GM12801 (cell line): ENCODE results near the gene ZEB1.

Source experiments
- TF ChIP-seq, protein P1 (sequence below): IDR thresholded peaks from one replicate; pipeline ENCODE4 v1.5.1; 2011; ENCODE audit warnings: control low read depth; ENCODE audit not compliant: insufficient read length; ENCODE audit errors: extremely low read depth

The ZEB1 gene

DNA sequence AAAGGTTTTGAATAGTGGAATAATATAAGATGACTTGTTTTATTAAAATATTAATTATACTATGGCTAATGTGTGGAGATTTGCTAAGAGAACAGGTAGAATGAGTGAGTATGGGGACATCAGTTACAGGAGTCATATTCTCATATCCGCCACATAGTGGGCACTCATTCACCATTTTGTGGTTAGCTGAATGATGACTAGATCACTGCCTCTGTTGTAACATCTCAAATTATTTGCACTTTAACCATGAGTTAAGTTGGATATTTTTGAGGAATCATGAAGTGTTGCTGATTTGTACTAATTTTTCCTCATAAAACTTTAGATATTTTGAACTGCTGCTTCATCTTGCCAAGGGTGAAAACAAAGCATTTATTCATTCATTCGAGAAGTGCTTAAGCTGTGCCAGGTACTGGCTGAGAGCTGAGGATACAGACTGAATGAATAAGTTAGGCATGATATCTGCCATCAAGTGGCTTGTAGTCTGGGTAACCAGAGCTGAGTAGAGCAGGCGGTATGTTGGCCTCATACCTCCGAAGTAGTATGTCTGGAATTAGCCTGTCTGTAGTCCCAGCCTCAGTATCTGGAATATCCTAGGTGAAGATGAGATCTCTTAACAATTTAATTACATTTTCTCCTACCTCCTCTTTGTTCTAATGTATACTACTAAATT is 100.5 kb downstream of the ZEB1 start:
- TF ChIP-seq, protein P1, sequence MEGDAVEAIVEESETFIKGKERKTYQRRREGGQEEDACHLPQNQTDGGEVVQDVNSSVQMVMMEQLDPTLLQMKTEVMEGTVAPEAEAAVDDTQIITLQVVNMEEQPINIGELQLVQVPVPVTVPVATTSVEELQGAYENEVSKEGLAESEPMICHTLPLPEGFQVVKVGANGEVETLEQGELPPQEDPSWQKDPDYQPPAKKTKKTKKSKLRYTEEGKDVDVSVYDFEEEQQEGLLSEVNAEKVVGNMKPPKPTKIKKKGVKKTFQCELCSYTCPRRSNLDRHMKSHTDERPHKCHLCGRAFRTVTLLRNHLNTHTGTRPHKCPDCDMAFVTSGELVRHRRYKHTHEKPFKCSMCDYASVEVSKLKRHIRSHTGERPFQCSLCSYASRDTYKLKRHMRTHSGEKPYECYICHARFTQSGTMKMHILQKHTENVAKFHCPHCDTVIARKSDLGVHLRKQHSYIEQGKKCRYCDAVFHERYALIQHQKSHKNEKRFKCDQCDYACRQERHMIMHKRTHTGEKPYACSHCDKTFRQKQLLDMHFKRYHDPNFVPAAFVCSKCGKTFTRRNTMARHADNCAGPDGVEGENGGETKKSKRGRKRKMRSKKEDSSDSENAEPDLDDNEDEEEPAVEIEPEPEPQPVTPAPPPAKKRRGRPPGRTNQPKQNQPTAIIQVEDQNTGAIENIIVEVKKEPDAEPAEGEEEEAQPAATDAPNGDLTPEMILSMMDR: no peak

- TF ChIP-seq, protein P1: no peak
These were observed 102.3 kb downstream of the ZEB1 start for GRCh38 chr10:31421322-31421721.

- TF ChIP-seq, protein P1: no peak
These were observed 103.6 kb downstream of the ZEB1 start for GRCh38 chr10:31422634-31423033.

DNA sequence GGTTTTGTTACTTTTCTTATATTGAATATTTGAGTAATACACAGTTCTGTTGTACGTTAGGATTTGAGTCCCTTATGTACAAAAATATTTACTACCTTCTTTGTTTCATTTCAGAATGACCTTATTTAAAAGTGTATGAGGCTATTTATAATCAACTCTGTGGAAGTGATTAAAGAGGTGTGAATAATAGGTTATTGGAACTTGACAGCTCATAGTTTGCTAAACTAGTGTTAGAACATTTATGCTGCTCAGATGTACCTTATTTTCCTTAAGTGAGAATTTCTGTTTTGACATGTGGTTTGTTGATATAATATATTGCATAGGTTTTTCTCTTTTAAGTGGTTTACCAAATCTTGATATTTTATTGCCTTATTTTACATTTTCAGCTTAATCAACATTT is 105.5 kb downstream of the ZEB1 start:
- TF ChIP-seq, protein P1: no peak

- TF ChIP-seq, protein P1: no peak
These were observed 107.4 kb downstream of the ZEB1 start for GRCh38 chr10:31426401-31426800.

DNA sequence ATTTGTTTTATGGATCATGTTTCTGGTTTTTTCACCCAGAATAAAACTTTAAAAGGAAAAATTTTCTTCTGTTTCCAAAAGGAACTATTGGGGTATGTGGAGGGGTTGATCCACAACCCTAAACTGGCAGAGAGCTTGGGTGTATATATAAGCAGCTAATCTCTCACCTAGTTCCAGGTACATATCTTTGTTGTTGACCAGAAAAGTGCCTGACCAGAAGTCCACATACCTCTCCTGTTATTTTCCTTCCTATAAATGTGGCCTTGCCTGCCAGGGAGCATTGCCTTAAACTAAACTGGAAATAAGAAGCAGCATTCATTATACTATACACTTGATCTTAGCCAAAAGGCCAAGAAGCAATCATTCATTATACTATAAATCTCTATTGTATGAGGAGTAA is 112.0 kb downstream of the ZEB1 start:
- TF ChIP-seq, protein P1: no peak

- TF ChIP-seq, protein P1: no peak
These were observed 118.9 kb downstream of the ZEB1 start for GRCh38 chr10:31437959-31438358.
